Activated CD4-positive, CD25-positive, alpha-beta regulatory T cell treated with anti-CD3 and anti-CD28 coated beads, Interleukin-2, amount 50 U/mL, for 24 hours (primary cell): ENCODE results near the gene PALLD.
A peak's percentile ranks its signal among the peaks of the same experiment; 100 is the strongest.

Source experiments
- ATAC-seq, 2 donors: fragments of 150-1000 bp; cut with Tn5 transposase; one replicate each; pipeline ENCODE4 v1.10.0; 2021; ENCODE audit warnings: mild to moderate bottlenecking in 1 of 2, moderate library complexity in 1 of 2

Gene PALLD

GRCh38 chr4:168882650-168883233 lies 385.9 kb downstream of the PALLD start:
- ATAC-seq: no peak

- ATAC-seq: no peak
Measured at GRCh38 chr4:168883513-168883912, 386.7 kb downstream of the PALLD start.

- ATAC-seq: no peak
Measured at GRCh38 chr4:168884251-168885124, 387.6 kb downstream of the PALLD start.

- ATAC-seq: no peak
Measured at GRCh38 chr4:168885400-168885799, 388.5 kb downstream of the PALLD start.

GRCh38 chr4:168886351-168886750 lies 389.5 kb downstream of the PALLD start:
- ATAC-seq: no peak

- no peak for ATAC-seq
Measured at GRCh38 chr4:168887809-168888208, 391.0 kb downstream of the PALLD start.

GRCh38 chr4:168888715-168889215 lies 391.9 kb downstream of the PALLD start:
- ATAC-seq: no peak

- no peak for ATAC-seq
Measured at GRCh38 chr4:168891086-168891485, 394.2 kb downstream of the PALLD start.

- no peak for ATAC-seq
Measured at GRCh38 chr4:168891688-168892087, 394.8 kb downstream of the PALLD start.

GRCh38 chr4:168892475-168892874 lies 395.6 kb downstream of the PALLD start:
- ATAC-seq: no peak

- no peak for ATAC-seq
Measured at GRCh38 chr4:168893205-168893604, 396.4 kb downstream of the PALLD start.

- no peak for ATAC-seq
Measured at GRCh38 chr4:168893807-168894206, 397.0 kb downstream of the PALLD start.

- ATAC-seq: no peak
Measured at GRCh38 chr4:168900080-168900479, 403.2 kb downstream of the PALLD start.

GRCh38 chr4:168907119-168907698 lies 410.4 kb downstream of the PALLD start:
- ATAC-seq: no peak

- no peak for ATAC-seq
Measured at GRCh38 chr4:168908093-168908492, 411.2 kb downstream of the PALLD start.

- ATAC-seq: no peak
Measured at GRCh38 chr4:168908851-168909273, 412.0 kb downstream of the PALLD start.

GRCh38 chr4:168914095-168914494 lies 417.2 kb downstream of the PALLD start:
- no peak for ATAC-seq

- ATAC-seq: no peak
Measured at GRCh38 chr4:168917138-168917779, 420.4 kb downstream of the PALLD start.

- ATAC-seq: no peak
Measured at GRCh38 chr4:168919706-168920324, 423.0 kb downstream of the PALLD start.

GRCh38 chr4:168920441-168921065 lies 423.7 kb downstream of the PALLD start:
- no peak for ATAC-seq

GRCh38 chr4:168923526-168924194 lies 426.8 kb downstream of the PALLD start:
- peak; percentile 53 to 60 for ATAC-seq

- no peak for ATAC-seq
Measured at GRCh38 chr4:168924667-168925066, 427.8 kb downstream of the PALLD start.
